PC-3 (cell line): Measurements from ENCODE around the gene NEURL3. TPM values are rescaled to one million over a fixed set of nuclear protein-coding genes. Genes with fewer than 3 reads are reported as not detected.

Source experiments
- ATAC-seq: fragments of 200-7000 bp; cut with Tn5 transposase; 2 replicates; pipeline ENCODE4 v1.9.1; 2020; ENCODE audit warnings: mild to moderate bottlenecking, moderate library complexity
- BruUV-seq: library from RNA; stranded (reverse); fragments of 400-500 nt; replicated peaks from 2 replicates; lab custom pipeline; 2021; lab: Mats Ljungman, UMichigan
- CTCF ChIA-PET: fragments of 300-600 bp; sonication (Branson Sonifier 250); formaldehyde crosslinking; loops from one replicate; lab custom pipeline; 2022; ENCODE audit warnings: antibody characterized with exemption; lab: Charles Lee
- POLR2A ChIA-PET: fragments of 300-600 bp; sonication (Branson Sonifier 250); formaldehyde crosslinking; loops from one replicate; lab custom pipeline; 2022; ENCODE audit warnings: antibody characterized with exemption; ENCODE audit not compliant: unreplicated experiment; lab: Charles Lee
- DNase-seq: peaks from one replicate; pipeline ENCODE4 v3.0.0-alpha.2; 2015
- H2AFZ ChIP-seq: fragments of 300-600 bp; sonication (generic); 2 replicates; pipeline ENCODE4 v1.6.0; 2016; ENCODE audit warnings: antibody characterized with exemption, low read length
- H3F3A ChIP-seq: fragments of 300-600 bp; sonication (generic); one replicate; pipeline ENCODE4 v1.6.0; 2017; ENCODE audit warnings: antibody characterized with exemption, low read length, control low read depth, mild to moderate bottlenecking; ENCODE audit not compliant: unreplicated experiment
- H3K27ac ChIP-seq: fragments of 300-600 bp; sonication (generic); 2 replicates; pipeline ENCODE4 v1.5.1; 2016; ENCODE audit warnings: mild to moderate bottlenecking, low read length
- H3K27me3 ChIP-seq: fragments of 300-600 bp; sonication (generic); 2 replicates; pipeline ENCODE4 v1.6.1; 2016; ENCODE audit warnings: low read length, mixed read lengths
- H3K36me3 ChIP-seq: fragments of 300-600 bp; sonication (generic); 2 replicates; pipeline ENCODE4 v1.6.1; 2016; ENCODE audit warnings: low read depth, mixed run types, low read length, mixed read lengths
- H3K4me1 ChIP-seq: fragments of 300-600 bp; sonication (generic); 2 replicates; pipeline ENCODE4 v1.5.1; 2016; ENCODE audit warnings: low read length; ENCODE audit not compliant: insufficient read depth
- H3K4me2 ChIP-seq: fragments of 300-600 bp; sonication (generic); 2 replicates; pipeline ENCODE4 v1.6.0; 2016; ENCODE audit warnings: low read length
- H3K4me3 ChIP-seq: fragments of 300-600 bp; sonication (generic); 2 replicates; pipeline ENCODE4 v1.5.1; 2016; ENCODE audit warnings: mild to moderate bottlenecking, low read length, mixed read lengths
- H3K79me2 ChIP-seq: fragments of 300-600 bp; sonication (generic); 2 replicates; pipeline ENCODE4 v1.6.1; 2017; ENCODE audit warnings: low read length, mixed read lengths
- H3K9ac ChIP-seq: fragments of 300-600 bp; sonication (generic); 2 replicates; pipeline ENCODE4 v1.6.0; 2016; ENCODE audit warnings: mild to moderate bottlenecking, low read length
- H3K9me2 ChIP-seq: fragments of 300-600 bp; sonication (generic); replicated peaks from 2 replicates; pipeline ENCODE4 v1.6.1; 2016; ENCODE audit warnings: mixed run types, low read length, mixed read lengths
- H3K9me3 ChIP-seq: fragments of 300-600 bp; sonication (generic); 2 replicates; pipeline ENCODE4 v1.6.1; 2016; ENCODE audit warnings: low read length, mixed read lengths
- H4K20me1 ChIP-seq: fragments of 300-600 bp; sonication (generic); 2 replicates; pipeline ENCODE4 v1.6.1; 2016; ENCODE audit warnings: low read length, mixed read lengths
- CTCF ChIP-seq: fragments of 300-600 bp; sonication (generic); conservative IDR thresholded peaks from 2 replicates; pipeline ENCODE4 v1.5.1; 2017; ENCODE audit warnings: antibody characterized with exemption, low read depth, mild to moderate bottlenecking, low read length
- EZH2 ChIP-seq: fragments of 300-600 bp; sonication (generic); IDR thresholded peaks from one replicate; pipeline ENCODE4 v1.6.1; 2017; ENCODE audit warnings: antibody characterized with exemption, mild to moderate bottlenecking, low read length; ENCODE audit not compliant: unreplicated experiment
- EZH2phosphoT487 ChIP-seq: fragments of 300-600 bp; sonication (generic); IDR thresholded peaks from 2 replicates; pipeline ENCODE4 v1.6.1; 2018; ENCODE audit warnings: mild to moderate bottlenecking, antibody characterized with exemption, low read length, borderline replicate concordance
- intact Hi-C: fragments of 100-400 bp; cut with micrococcal nuclease; formaldehyde crosslinking; loops from 2 replicates; pipeline ENCODE4 v1.9.0; 2023
- total RNA-seq: library from RNA; depleted of rRNA; stranded (reverse); fragments of >200 nt; gene quantifications from 2 replicates; pipeline ENCODE4 v1.2.3, GENCODE V29; 2014

The NEURL3 gene
- total RNA-seq, 1 experiment from 2014 or later, result 0.18 TPM

DNA sequence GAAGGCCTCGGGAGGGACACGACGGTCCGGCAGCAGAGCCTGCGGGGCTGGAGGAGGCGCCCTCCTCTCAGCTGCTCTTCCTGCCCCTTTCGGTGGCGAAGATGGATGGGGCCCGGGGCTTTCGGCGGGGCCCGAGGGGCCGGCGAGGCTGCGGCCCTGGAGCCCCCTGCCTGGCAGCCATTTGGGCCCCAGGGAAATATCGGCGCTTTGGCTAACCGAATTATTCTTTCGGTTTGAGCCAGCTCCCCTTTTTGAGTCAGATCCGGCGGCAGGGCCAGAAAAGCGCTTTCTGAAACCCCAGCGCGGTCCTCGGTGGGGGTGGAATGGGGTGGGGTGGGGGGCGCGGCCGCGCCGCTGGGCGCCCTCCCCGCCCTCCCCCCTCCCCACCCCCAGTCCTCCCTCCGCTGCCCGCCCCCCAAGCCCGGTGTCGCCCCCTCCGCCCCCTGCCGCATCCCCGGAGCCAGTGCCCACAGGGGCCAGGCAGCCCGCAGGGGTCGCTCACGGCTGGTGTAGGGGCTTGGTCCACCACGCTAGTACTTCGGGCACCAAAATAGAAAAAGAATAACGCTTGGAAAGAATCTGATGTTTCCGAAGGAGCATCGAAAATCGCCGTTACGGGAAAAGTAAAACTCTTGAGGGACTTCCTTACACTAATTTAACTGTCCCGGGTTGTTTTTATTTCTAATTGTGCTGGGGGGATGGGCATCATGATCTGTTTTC lies 22.3 kb upstream of the NEURL3 start:
- POLR2A ChIA-PET, result no interaction called here
- no peak for ATAC-seq
- Histone ChIP-seq H3K4me2 (no peak overlapping the region), H3K4me1 (peaks cover 8% of the 10 kb centered on the region), H3K27ac (no peak overlapping the region), H3K9ac (no peak overlapping the region), H3K9me3 (no peaks in the 10 kb centered on the region), H3K27me3 (no peaks in the 10 kb centered on the region), H3K79me2 (no peaks in the 10 kb centered on the region), H3F3A (no peaks in the 10 kb centered on the region), H3K36me3 (no peaks in the 10 kb centered on the region), H2AFZ (no peak overlapping the region), H3K4me3 (no peak overlapping the region), H3K9me2 (no peaks in the 10 kb centered on the region), H4K20me1 (no peaks in the 10 kb centered on the region)
- no peak for TF ChIP-seq EZH2
- no peak for TF ChIP-seq EZH2phosphoT487
- no peak for TF ChIP-seq CTCF
- intact Hi-C loops, result no loop called here
- CTCF ChIA-PET, result no interaction called here
- no peak for DNase-seq
- no TSS peak for BruUV-seq

- H3K36me3 ChIP-seq, result no peaks in the 10 kb centered on the region
- TF ChIP-seq EZH2, result no peak
- TF ChIP-seq EZH2phosphoT487, result no peak
- TF ChIP-seq CTCF, result no peak
- no peaks in the 10 kb centered on the region for H3F3A ChIP-seq
- H3K4me3 ChIP-seq, result no peak overlapping the region
- H3K9me3 ChIP-seq, result no peaks in the 10 kb centered on the region
- no peak overlapping the region for H3K4me2 ChIP-seq
- no peak overlapping the region for H3K27ac ChIP-seq
- H3K27me3 ChIP-seq, result no peaks in the 10 kb centered on the region
- H3K9me2 ChIP-seq, result no peaks in the 10 kb centered on the region
- H3K79me2 ChIP-seq, result no peaks in the 10 kb centered on the region
- H2AFZ ChIP-seq, result no peak overlapping the region
- DNase-seq (no peak), ATAC-seq (no peak)
- H3K9ac ChIP-seq, result no peak overlapping the region
- CTCF ChIA-PET, result no interaction called here
- intact Hi-C loops, result no loop called here
- H3K4me1 ChIP-seq, result peaks cover 4% of the 10 kb centered on the region
- no peaks in the 10 kb centered on the region for H4K20me1 ChIP-seq
- BruUV-seq, result no TSS peak
- POLR2A ChIA-PET, result no interaction called here
These were observed 21.6 kb upstream of the NEURL3 start for GRCh38 chr2:96526615-96527285.

DNA sequence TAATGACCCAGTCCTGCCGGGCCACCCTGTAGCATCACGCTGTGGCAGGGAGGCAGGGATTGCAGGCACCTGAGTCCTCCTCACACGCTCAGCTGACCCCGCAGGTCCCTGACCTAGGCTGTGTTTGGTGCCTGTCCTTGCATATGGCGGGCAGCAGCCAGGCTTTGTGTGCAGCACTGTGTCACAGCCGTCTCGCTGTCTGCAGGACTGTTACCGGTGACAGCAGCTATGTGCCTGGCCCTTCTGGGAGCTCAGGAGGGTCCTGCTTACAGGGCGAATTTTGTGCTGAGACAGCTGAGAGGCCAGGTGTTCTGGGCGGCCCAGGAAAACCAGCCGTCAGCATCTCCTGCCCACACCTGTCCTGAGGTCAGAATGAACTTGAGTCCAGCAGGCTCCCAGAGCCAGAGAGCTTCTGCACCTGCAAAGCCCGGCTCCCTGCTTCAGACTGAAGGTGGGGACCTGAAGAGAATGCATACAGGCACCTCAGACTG lies 21.0 kb upstream of the NEURL3 start:
- ChIA-PET CTCF (no interaction called here), POLR2A (no interaction called here)
- no peaks in the 10 kb centered on the region for H3F3A ChIP-seq
- no peaks in the 10 kb centered on the region for H3K27me3 ChIP-seq
- no peaks in the 10 kb centered on the region for H3K79me2 ChIP-seq
- BruUV-seq, result no TSS peak
- no peak for ATAC-seq
- no peaks in the 10 kb centered on the region for H3K9me2 ChIP-seq
- no peak overlapping the region for H3K4me2 ChIP-seq
- H3K36me3 ChIP-seq, result no peaks in the 10 kb centered on the region
- H3K4me3 ChIP-seq, result no peak overlapping the region
- no peaks in the 10 kb centered on the region for H4K20me1 ChIP-seq
- no peak for DNase-seq
- no peaks in the 10 kb centered on the region for H3K4me1 ChIP-seq
- H3K27ac ChIP-seq, result no peak overlapping the region
- no peak for TF ChIP-seq CTCF
- H3K9ac ChIP-seq, result no peak overlapping the region
- H2AFZ ChIP-seq, result no peak overlapping the region
- intact Hi-C loops, result no loop called here
- H3K9me3 ChIP-seq, result no peaks in the 10 kb centered on the region
